Endothelial cell of umbilical vein (primary cell): Measurements from ENCODE around the gene ATP10B. TPM values are rescaled to one million over a fixed set of nuclear protein-coding genes. Genes with fewer than 3 reads are reported as not detected.

Experiments
- BruUV-seq: library from RNA; stranded (reverse); fragments of 400-500 nt; replicated peaks from 2 replicates; lab custom pipeline; 2021; lab: Mats Ljungman, UMichigan
- CTCF ChIA-PET: fragments of 300-600, 350-600 bp; sonication (Branson Sonifier 250); formaldehyde crosslinking; loops from one replicate; lab custom pipeline; 2021; ENCODE audit warnings: antibody characterized with exemption, inconsistent platforms; lab: Charles Lee
- POLR2A ChIA-PET: fragments of 300-600, 350-600 bp; sonication (Branson Sonifier 250); formaldehyde crosslinking; loops from one replicate; lab custom pipeline; 2021; ENCODE audit warnings: antibody characterized with exemption, inconsistent platforms; lab: Charles Lee
- DNase-seq: peaks from one replicate; pipeline ENCODE4 v3.0.0-alpha.2; 2011; ENCODE audit warnings: low read depth, low spot score
- FAIRE-seq: peaks from 2 replicates; lab custom pipeline; 2011; peaks lifted over from hg19 to GRCh38; lab: Jason Lieb, UNC
- H2AFZ ChIP-seq: 2 replicates; pipeline ENCODE4 v1.6.0; 2012; ENCODE audit warnings: low read depth, low read length, control low read depth, inconsistent platforms
- H3K27ac ChIP-seq: 2 replicates; pipeline ENCODE4 v1.5.1; 2011; ENCODE audit warnings: low read depth, mild to moderate bottlenecking, control low read depth, low read length, moderate library complexity; ENCODE audit not compliant: insufficient read depth
- H3K27me3 ChIP-seq, 2 experiments: 2 replicates each; pipeline versions ENCODE4 v1.6.0 to v1.6.1; 2011; ENCODE audit warnings: low read length in 2 of 2, mixed read lengths in 1 of 2; ENCODE audit not compliant: control insufficient read depth in 2 of 2, insufficient read depth in 2 of 2
- H3K36me3 ChIP-seq, 2 experiments: 2 replicates in 1 of 2; 3 replicates in 1 of 2; pipeline ENCODE4 v1.5.1; 2011; ENCODE audit warnings: low read length in 2 of 2, mild to moderate bottlenecking in 1 of 2, moderate library complexity in 1 of 2; ENCODE audit not compliant: control insufficient read depth in 2 of 2, insufficient read depth in 2 of 2; ENCODE audit errors: extremely low read depth in 1 of 2
- H3K4me1 ChIP-seq: 3 replicates; pipeline ENCODE4 v1.5.1; 2011; ENCODE audit warnings: mild to moderate bottlenecking, low read length; ENCODE audit not compliant: control insufficient read depth, insufficient read depth; ENCODE audit errors: extremely low read depth
- H3K4me2 ChIP-seq: 2 replicates; pipeline ENCODE4 v1.6.1; 2011; ENCODE audit warnings: low read length, control low read depth, mixed read lengths; ENCODE audit not compliant: insufficient read depth
- H3K4me3 ChIP-seq, 3 experiments: fragments of 200-600 bp in 1 of 3; sonication (generic), shearing (Covaris generic) in 1 of 3; replicated peaks in 1 of 3; 2 replicates each; pipeline ENCODE4 v1.5.1; 2011 to 2016; ENCODE audit warnings: control low read depth in 3 of 3, low read length in 3 of 3, mild to moderate bottlenecking in 2 of 3, inconsistent platforms in 1 of 3, low read depth in 1 of 3, moderate library complexity in 1 of 3; ENCODE audit not compliant: insufficient read depth in 1 of 3
- H3K79me2 ChIP-seq: 2 replicates; pipeline ENCODE4 v1.6.0; 2012; ENCODE audit warnings: low read length, inconsistent platforms; ENCODE audit not compliant: control insufficient read depth, insufficient read depth
- H3K9ac ChIP-seq: replicated peaks from 2 replicates; pipeline ENCODE3; 2011; ENCODE audit warnings: low read length, control low read depth; ENCODE audit not compliant: insufficient read depth; ENCODE audit errors: extremely low read depth
- H3K9me1 ChIP-seq: replicated peaks from 3 replicates; pipeline ENCODE4 v1.6.0; 2011; ENCODE audit warnings: mild to moderate bottlenecking, low read length; ENCODE audit not compliant: control insufficient read depth, insufficient read depth; ENCODE audit errors: extremely low read depth
- H3K9me3 ChIP-seq: replicated peaks from 2 replicates; pipeline ENCODE4 v1.5.1; 2012; ENCODE audit warnings: low read length, inconsistent platforms; ENCODE audit not compliant: control insufficient read depth, insufficient read depth
- H4K20me1 ChIP-seq: replicated peaks from 2 replicates; pipeline ENCODE3; 2011; ENCODE audit warnings: mild to moderate bottlenecking, low read length; ENCODE audit not compliant: control insufficient read depth, insufficient read depth; ENCODE audit errors: extremely low read depth
- CTCF ChIP-seq, 2 donors: IDR thresholded peaks; 1 replicate in 1 of 2; 2 replicates in 1 of 2; pipeline ENCODE4 v1.5.1; 2011; ENCODE audit warnings: low read length in 2 of 2, mild to moderate bottlenecking in 2 of 2, moderate library complexity in 2 of 2, control low read depth in 1 of 2, inconsistent platforms in 1 of 2, low read depth in 1 of 2; ENCODE audit not compliant: insufficient read depth in 1 of 2; ENCODE audit errors: extremely low read depth in 1 of 2
- EZH2 ChIP-seq: IDR thresholded peaks from 2 replicates; pipeline ENCODE4 v1.6.1; 2012; ENCODE audit warnings: borderline replicate concordance, low read depth, mild to moderate bottlenecking, moderate library complexity, low read length, inconsistent platforms; ENCODE audit not compliant: severe bottlenecking
- FOS ChIP-seq: IDR thresholded peaks from 2 replicates; pipeline ENCODE4 v1.6.1; 2011; ENCODE audit warnings: mild to moderate bottlenecking, low read length, moderate library complexity, borderline replicate concordance; ENCODE audit not compliant: insufficient read depth
- GATA2 ChIP-seq: IDR thresholded peaks from 2 replicates; pipeline ENCODE4 v1.7.0; 2011; ENCODE audit warnings: low read depth, mild to moderate bottlenecking, moderate library complexity, mixed read lengths, low read length; ENCODE audit not compliant: insufficient read length, insufficient read depth
- JUN ChIP-seq: IDR thresholded peaks from 2 replicates; pipeline ENCODE4 v1.6.1; 2011; ENCODE audit warnings: borderline replicate concordance, low read depth; ENCODE audit not compliant: insufficient read length, insufficient read depth
- MAX ChIP-seq: IDR thresholded peaks from 2 replicates; pipeline ENCODE4 v1.6.1; 2011; ENCODE audit not compliant: insufficient read depth, insufficient read length
- MYC ChIP-seq: IDR thresholded peaks from one replicate; pipeline ENCODE4 v1.6.1; 2011; ENCODE audit warnings: mild to moderate bottlenecking, low read depth, low read length
- POLR2A ChIP-seq: IDR thresholded peaks from 2 replicates; pipeline ENCODE4 v1.6.1; 2012; ENCODE audit warnings: low read depth, mild to moderate bottlenecking, control low read depth, low read length
- POLR2AphosphoS5 ChIP-seq: IDR thresholded peaks from 2 replicates; pipeline ENCODE4 v1.6.1; 2012; ENCODE audit warnings: low read depth, mild to moderate bottlenecking, control low read depth, low read length, moderate library complexity; ENCODE audit not compliant: insufficient read depth
- dilution Hi-C: fragments of 300-500 bp; cut with MboI; formaldehyde crosslinking; loops from one replicate; pipeline ENCODE4 v1.15.0; 2019; ENCODE audit warnings: low sequenced_read_pairs; ENCODE audit not compliant: extremely low pct_ligation_motif_present
- intact Hi-C: fragments of 100-400 bp; cut with micrococcal nuclease; formaldehyde crosslinking; loops from one replicate; pipeline ENCODE4 v1.10.0; 2022
- polyA plus RNA-seq, 4 experiments: library from polyadenylated mRNA; depleted of rRNA in 3 of 4; stranded (reverse) in 3 of 4; unstranded in 1 of 4; fragments of >200 nt; gene quantifications; 2 replicates each; pipeline versions ENCODE4 v1.2.1 to v1.2.3, GENCODE V29; 2011 to 2012; ENCODE audit warnings: missing spikeins in 1 of 4
- total RNA-seq: library from RNA; stranded (reverse); gene quantifications from 2 replicates; pipeline ENCODE4 v1.2.3, GENCODE V29; 2021

ATP10B gene
- total and polyA plus RNA-seq, 2 donors (not counting 3 experiments of a cell fraction or from before 2014, with no cell fraction given), result not detected

- no peak for DNase-seq
- dilution Hi-C loops (no loop called here), intact Hi-C loops (no loop called here)
- Histone ChIP-seq H3K4me3 (no peak overlapping the region), H3K36me3 (no peaks in the 10 kb centered on the region), H3K4me1 (no peaks in the 10 kb centered on the region), H3K79me2 (no peaks in the 10 kb centered on the region), H3K27ac (no peak overlapping the region), H3K9me1 (no peaks in the 10 kb centered on the region), H3K27me3 (peaks cover 0 to 3% of the 10 kb centered on the region in 2 experiments), H3K9ac (no peak overlapping the region), H2AFZ (no peak overlapping the region), H3K9me3 (no peaks in the 10 kb centered on the region), H3K4me2 (no peak overlapping the region), H4K20me1 (no peaks in the 10 kb centered on the region)
- no peak for FAIRE-seq
- no TSS peak for BruUV-seq
- ChIA-PET CTCF (no interaction called here), POLR2A (no interaction called here)
- TF ChIP-seq MYC (no peak), POLR2AphosphoS5 (no peak)
Measured at GRCh38 chr5:160514866-160515265, 337.1 kb downstream of the ATP10B start.

GRCh38 chr5:160514191-160514590 lies 337.8 kb downstream of the ATP10B start:
- dilution Hi-C loops, result no loop called here
- Histone ChIP-seq H3K27me3 (peaks cover 0 to 3% of the 10 kb centered on the region in 2 experiments), H3K4me1 (no peaks in the 10 kb centered on the region), H4K20me1 (no peaks in the 10 kb centered on the region), H3K4me2 (no peak overlapping the region), H3K9me1 (no peaks in the 10 kb centered on the region), H3K9me3 (no peaks in the 10 kb centered on the region), H3K9ac (no peak overlapping the region), H3K4me3 (no peak overlapping the region), H2AFZ (no peak overlapping the region), H3K79me2 (no peaks in the 10 kb centered on the region), H3K36me3 (no peaks in the 10 kb centered on the region), H3K27ac (no peak overlapping the region)
- TF ChIP-seq MYC, result no peak
- no peak for TF ChIP-seq JUN
- no peak for TF ChIP-seq POLR2A
- no peak for TF ChIP-seq GATA2
- TF ChIP-seq POLR2AphosphoS5, result no peak
- TF ChIP-seq MAX, result no peak
- TF ChIP-seq EZH2, result no peak
- TF ChIP-seq FOS, result no peak
- no peak for TF ChIP-seq CTCF (IDR thresholded peaks at IDR 0.05; ENCODE audit: extremely low read depth in 1 of 2, insufficient read depth in 1 of 2, low read depth in 1 of 2, low read length in 2 of 2)
- intact Hi-C loops, result no loop called here
- no peak for DNase-seq
- POLR2A ChIA-PET, result no interaction called here
- FAIRE-seq, result no peak
- no TSS peak for BruUV-seq
- CTCF ChIA-PET, result no interaction called here
